Activated naive CD8-positive, alpha-beta T cell treated with anti-CD3 and anti-CD28 coated beads for 36 hours (primary cell): Measurements from ENCODE around the gene PIGO. TPM values are rescaled to one million over a fixed set of nuclear protein-coding genes. Genes with fewer than 3 reads are reported as not detected.

ENCODE experiments used
- DNase-seq: peaks from one replicate; pipeline ENCODE4 v3.0.0; 2021
- H3K27ac Mint-ChIP-seq: one replicate; pipeline ENCODE4 v1.8.0; 2022; ENCODE audit warnings: mild to moderate bottlenecking, moderate library complexity, mixed read lengths
- H3K27me3 Mint-ChIP-seq: one replicate; pipeline ENCODE4 v1.8.0; 2022; ENCODE audit warnings: mild to moderate bottlenecking, mixed read lengths
- H3K36me3 Mint-ChIP-seq: one replicate; pipeline ENCODE4 v1.8.0; 2021; ENCODE audit warnings: mild to moderate bottlenecking, mixed read lengths
- H3K4me1 Mint-ChIP-seq: one replicate; pipeline ENCODE4 v1.8.0; 2021; ENCODE audit warnings: mixed read lengths
- H3K4me3 Mint-ChIP-seq: one replicate; pipeline ENCODE4 v1.8.0; 2022; ENCODE audit warnings: mild to moderate bottlenecking, moderate library complexity, mixed read lengths
- H3K9me3 Mint-ChIP-seq: one replicate; pipeline ENCODE4 v1.8.0; 2022; ENCODE audit warnings: mixed read lengths
- total RNA-seq, 2 experiments: library from RNA; stranded (reverse); gene quantifications; one replicate each; pipeline ENCODE4 v1.2.3, GENCODE V29; 2021

Gene PIGO
- total RNA-seq, 2 experiments from 2014 or later = 24.3 to 25.4 TPM

GRCh38 chr9:35091536-35091935 lies 4.9 kb downstream of the PIGO start:
- Mint-ChIP-seq H3K36me3 (peaks cover 20% of the 10 kb centered on the region), H3K9me3 (no peaks in the 10 kb centered on the region), H3K27ac (no peak overlapping the region), H3K27me3 (no peaks in the 10 kb centered on the region), H3K4me3 (no peak overlapping the region), H3K4me1 (peaks cover 11% of the 10 kb centered on the region)
- no peak for DNase-seq

DNA sequence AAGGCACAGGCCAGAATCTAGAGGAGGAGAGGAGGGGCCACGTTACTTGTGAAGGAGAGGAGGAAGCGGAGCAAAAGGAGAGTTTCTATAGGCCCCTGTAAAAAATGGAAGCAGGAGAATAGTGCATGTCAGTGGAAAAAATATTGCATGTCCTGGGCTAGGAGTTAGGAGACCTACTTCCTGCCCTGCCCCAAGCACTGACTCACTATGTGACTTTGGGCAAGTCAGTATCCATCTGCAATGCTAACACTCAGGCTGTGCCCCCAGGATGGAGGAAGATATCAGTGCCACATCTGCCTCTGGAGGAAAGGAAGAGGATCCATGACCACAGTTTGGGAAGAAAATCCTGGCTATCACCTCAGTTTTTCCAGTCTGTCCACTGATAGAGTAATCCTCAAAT lies 7.0 kb downstream of the PIGO start:
- Mint-ChIP-seq H3K9me3 (no peaks in the 10 kb centered on the region), H3K27me3 (no peaks in the 10 kb centered on the region), H3K27ac (no peak overlapping the region), H3K4me3 (no peak overlapping the region), H3K4me1 (peaks cover under 1% of the 10 kb centered on the region), H3K36me3 (peaks cover 13% of the 10 kb centered on the region)
- no peak for DNase-seq

DNA sequence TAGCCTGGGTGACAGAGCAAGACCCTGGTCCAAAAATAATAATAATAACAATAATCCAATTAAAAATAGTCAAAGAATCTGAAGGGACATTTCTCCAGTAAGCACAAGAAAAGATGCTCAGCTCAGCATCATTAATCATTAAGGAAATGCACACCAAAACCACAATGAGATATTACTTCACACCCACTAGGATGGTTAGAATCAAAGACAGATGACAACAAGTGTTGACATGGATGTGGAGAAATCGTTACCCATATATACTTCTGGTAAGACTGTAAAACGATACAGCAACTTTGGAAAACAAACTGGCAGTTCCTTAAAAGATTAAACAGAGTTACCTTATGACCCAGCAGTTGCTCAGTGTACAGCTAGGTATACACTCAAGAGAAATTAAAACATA lies 11.3 kb downstream of the PIGO start:
- no peaks in the 10 kb centered on the region for H3K9me3 Mint-ChIP-seq
- no peak for DNase-seq
- H3K36me3 Mint-ChIP-seq = peaks cover 9% of the 10 kb centered on the region
- no peaks in the 10 kb centered on the region for H3K27me3 Mint-ChIP-seq
- peaks cover 4% of the 10 kb centered on the region for H3K4me1 Mint-ChIP-seq
- H3K4me3 Mint-ChIP-seq = no peak overlapping the region
- no peak overlapping the region for H3K27ac Mint-ChIP-seq

DNA sequence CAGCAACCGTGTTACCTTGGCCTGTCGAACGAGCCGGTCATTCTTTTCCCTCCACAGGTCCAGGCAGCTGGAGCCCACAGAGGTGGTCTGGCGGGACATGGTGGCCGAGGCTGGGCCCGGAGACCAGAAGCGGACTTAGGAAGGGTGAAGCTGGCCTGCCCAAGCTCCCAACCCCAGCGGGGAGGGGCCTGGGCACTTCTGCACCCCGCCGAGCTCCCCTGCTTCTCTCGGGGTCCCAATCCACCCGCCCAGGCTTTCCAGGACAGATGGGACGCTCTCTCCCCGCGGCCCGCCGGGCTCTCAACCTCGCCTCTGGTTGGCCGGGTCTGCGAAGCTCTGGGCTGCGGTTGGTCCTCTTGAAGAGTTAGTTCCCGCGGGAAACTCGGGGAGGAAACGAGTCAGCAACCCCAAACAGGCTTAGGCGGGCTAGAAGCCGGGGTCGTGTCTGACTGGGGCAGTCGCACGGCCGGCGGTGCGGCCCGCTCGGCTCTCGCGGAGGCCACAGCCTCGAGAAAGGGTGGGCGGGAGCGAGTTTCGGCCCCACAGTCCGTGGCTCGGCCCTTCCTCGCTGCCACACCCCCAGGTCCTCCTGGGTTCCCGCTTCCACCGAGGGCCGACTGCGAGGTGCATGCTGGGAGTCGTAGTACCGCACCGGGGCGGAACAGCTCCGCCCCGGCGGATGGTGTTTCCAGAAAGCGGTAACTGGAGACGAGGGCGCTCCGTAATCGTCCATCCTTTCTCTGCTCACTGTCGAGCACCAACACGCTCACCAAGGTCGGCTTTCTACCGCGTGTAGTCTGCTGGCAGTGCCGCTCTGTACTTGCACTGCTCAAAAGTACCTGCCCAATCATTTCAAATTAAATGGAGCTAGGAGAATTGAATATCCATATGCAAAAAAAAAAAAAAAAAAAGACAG lies 16.7 kb downstream of the PIGO start, which contains the start of gene FANCG:
Gene FANCG, minus strand, starts transcription at position 517 of the 916 bp plus-strand sequence. Its CDS starts 418 bp downstream, at position 99.
- Mint-ChIP-seq H3K4me3 (peak within 1 kb of the TSS; percentile 96), H3K27ac (peak within 1 kb of the TSS; percentile 99), H3K4me1 (peaks cover 18% of the 10 kb centered on the region), H3K36me3 (peaks cover 26% of the 10 kb centered on the region), H3K27me3 (no peaks in the 10 kb centered on the region), H3K9me3 (no peaks in the 10 kb centered on the region)
- peak; percentile 87 for DNase-seq

DNA sequence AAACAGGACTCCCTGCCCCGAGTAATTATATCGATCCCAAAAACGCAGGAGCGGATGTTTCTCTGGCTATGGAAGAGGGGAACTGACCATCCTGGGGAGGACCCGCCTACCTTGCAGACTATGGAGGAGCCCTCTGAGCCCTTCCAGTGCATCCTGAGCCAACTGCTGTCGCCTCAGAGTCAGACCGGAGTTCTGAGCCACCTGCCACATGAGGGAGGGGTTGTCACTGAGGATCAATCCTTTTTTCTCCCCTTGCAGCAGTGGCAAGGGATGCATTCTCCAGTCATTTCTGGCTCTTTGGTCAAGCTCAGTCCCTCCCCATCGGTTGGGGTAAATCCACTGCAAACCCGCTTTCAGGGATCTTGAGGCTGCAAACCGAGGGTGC lies 17.4 kb downstream of the PIGO start:
- peaks cover 18% of the 10 kb centered on the region for H3K4me1 Mint-ChIP-seq
- no peaks in the 10 kb centered on the region for H3K27me3 Mint-ChIP-seq
- no peaks in the 10 kb centered on the region for H3K9me3 Mint-ChIP-seq
- peak overlapping the region; percentile 96 for H3K4me3 Mint-ChIP-seq
- H3K36me3 Mint-ChIP-seq = peaks cover 31% of the 10 kb centered on the region
- DNase-seq = no peak
- H3K27ac Mint-ChIP-seq = peak overlapping the region; percentile 99

GRCh38 chr9:35078066-35078465 lies 18.3 kb downstream of the PIGO start:
- Mint-ChIP-seq H3K27ac (no peak overlapping the region), H3K27me3 (no peaks in the 10 kb centered on the region), H3K9me3 (no peaks in the 10 kb centered on the region), H3K36me3 (peaks cover 39% of the 10 kb centered on the region), H3K4me3 (peak overlapping the region; percentile 96), H3K4me1 (peaks cover 23% of the 10 kb centered on the region)
- no peak for DNase-seq

DNA sequence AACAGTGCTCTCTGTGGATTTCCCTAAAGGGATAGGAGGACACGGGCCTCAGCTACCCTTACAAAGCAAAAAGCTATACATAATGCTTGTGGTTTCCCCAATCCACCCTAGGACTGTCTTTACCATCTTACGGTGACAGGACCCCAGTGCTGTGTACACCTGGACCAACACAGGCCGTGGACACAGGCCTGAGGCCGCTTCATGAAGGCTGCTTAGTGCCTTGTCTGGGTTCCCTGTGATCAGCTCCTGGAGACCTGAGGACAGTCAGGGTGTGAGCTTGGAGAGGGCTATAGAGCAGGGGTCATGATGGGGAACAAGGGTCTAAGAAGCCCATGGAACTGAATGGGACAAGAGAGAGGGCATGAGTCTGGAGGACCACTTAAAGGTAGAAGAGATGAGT lies 19.5 kb downstream of the PIGO start:
- Mint-ChIP-seq H3K4me1 (peaks cover 28% of the 10 kb centered on the region), H3K4me3 (no peak overlapping the region), H3K27me3 (peaks cover 6% of the 10 kb centered on the region), H3K9me3 (no peaks in the 10 kb centered on the region), H3K27ac (no peak overlapping the region), H3K36me3 (peaks cover 42% of the 10 kb centered on the region)
- no peak for DNase-seq

DNA sequence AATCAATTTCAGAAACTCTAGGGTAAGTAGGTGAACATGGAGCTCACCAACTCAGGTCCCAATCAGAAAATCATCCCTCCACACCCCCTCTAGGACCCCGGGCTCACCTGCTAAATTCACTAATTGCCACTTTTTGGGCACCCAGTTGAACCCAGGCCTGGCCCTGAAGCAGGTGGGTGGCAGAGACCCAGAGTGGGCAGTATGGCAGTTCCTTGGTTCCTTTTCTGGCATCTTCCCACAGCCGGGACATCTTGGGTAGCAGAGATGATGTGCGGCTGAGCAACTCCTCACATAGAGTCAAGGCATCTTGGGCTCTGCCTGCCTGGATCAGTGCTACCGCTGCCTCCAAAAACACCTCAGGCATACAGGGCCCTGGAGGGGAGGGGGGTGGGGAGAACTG lies 21.0 kb downstream of the PIGO start:
- no peak overlapping the region for H3K4me3 Mint-ChIP-seq
- no peaks in the 10 kb centered on the region for H3K9me3 Mint-ChIP-seq
- no peak for DNase-seq
- H3K4me1 Mint-ChIP-seq = peaks cover 35% of the 10 kb centered on the region
- H3K36me3 Mint-ChIP-seq = peaks cover 54% of the 10 kb centered on the region
- H3K27ac Mint-ChIP-seq = no peak overlapping the region
- peaks cover 6% of the 10 kb centered on the region for H3K27me3 Mint-ChIP-seq

GRCh38 chr9:35074791-35075190 lies 21.6 kb downstream of the PIGO start:
- DNase-seq = no peak
- no peak overlapping the region for H3K27ac Mint-ChIP-seq
- H3K36me3 Mint-ChIP-seq = peaks cover 58% of the 10 kb centered on the region
- H3K9me3 Mint-ChIP-seq = no peaks in the 10 kb centered on the region
- H3K4me3 Mint-ChIP-seq = no peak overlapping the region
- H3K27me3 Mint-ChIP-seq = peaks cover 6% of the 10 kb centered on the region
- peaks cover 36% of the 10 kb centered on the region for H3K4me1 Mint-ChIP-seq

GRCh38 chr9:35074141-35074540 lies 22.2 kb downstream of the PIGO start:
- H3K9me3 Mint-ChIP-seq = no peaks in the 10 kb centered on the region
- H3K27me3 Mint-ChIP-seq = peaks cover 6% of the 10 kb centered on the region
- DNase-seq = no peak
- no peak overlapping the region for H3K4me3 Mint-ChIP-seq
- peaks cover 61% of the 10 kb centered on the region for H3K36me3 Mint-ChIP-seq
- H3K27ac Mint-ChIP-seq = peak overlapping the region; percentile 44
- H3K4me1 Mint-ChIP-seq = peaks cover 39% of the 10 kb centered on the region

DNA sequence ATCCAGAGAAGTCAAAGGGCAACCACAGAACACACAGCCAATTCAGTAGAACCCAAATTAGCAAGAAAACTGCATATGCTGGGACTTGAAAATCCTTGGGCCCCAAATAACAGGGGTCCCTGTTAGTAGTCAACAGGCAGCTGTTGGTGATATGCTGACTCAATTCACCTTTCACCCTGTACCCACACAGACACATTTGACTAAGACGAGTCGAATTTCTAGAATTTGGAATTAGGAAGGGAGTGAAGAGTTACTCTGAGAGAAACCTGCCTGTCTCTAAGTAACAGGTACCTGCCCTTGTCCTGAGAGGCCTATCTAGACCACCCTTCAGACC lies 23.1 kb downstream of the PIGO start:
- H3K36me3 Mint-ChIP-seq = peaks cover 61% of the 10 kb centered on the region
- H3K4me1 Mint-ChIP-seq = peaks cover 41% of the 10 kb centered on the region
- peak overlapping the region; percentile 93 for H3K4me3 Mint-ChIP-seq
- peak overlapping the region; percentile 95 for H3K27ac Mint-ChIP-seq
- no peaks in the 10 kb centered on the region for H3K9me3 Mint-ChIP-seq
- no peak for DNase-seq
- H3K27me3 Mint-ChIP-seq = peaks cover 6% of the 10 kb centered on the region

DNA sequence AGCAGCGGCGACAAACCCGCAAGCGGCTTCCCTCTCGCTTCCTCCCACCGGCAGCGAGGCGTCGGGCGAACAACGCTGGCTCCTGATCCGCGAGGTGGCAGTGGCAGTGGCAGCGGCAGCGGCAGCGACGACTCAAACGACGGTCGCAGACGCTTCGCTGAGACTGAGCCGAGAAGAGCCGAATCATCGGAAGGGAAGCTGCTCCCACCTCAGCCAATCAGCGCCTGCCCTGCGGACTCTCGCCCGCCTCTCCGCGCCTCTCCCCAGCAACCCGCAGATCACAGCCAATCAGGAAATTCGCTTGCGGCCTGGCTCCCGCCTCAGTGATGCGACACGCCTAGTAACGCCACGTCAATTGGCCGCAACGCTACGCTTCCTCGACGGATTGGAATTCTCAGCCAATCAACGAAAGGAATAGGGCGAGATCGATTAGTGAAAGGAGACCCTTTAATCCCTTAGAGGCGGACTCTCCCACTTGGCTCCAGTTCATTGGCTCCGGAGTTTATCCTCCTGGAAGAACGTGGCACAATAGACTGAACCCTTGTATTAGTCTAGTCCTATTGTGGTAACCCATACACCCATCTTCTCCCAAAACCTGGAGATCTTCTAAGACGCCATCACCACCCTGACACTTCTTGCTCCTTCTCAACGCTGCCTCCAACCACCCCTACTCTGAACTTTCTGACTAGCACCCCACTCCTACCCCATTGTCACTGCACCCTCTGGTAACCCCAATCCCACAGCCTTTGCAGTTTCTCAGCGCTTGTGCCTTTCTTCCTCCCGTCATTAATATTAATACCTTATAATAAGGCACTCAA lies 23.7 kb downstream of the PIGO start, which contains the start of gene VCP:
Gene VCP, minus strand, starts transcription at position 165 of the 818 bp plus-strand sequence. CDS start 272 bp downstream, outside the sequence.
- H3K4me1 Mint-ChIP-seq = peaks cover 40% of the 10 kb centered on the region
- no peaks in the 10 kb centered on the region for H3K9me3 Mint-ChIP-seq
- H3K36me3 Mint-ChIP-seq = peaks cover 61% of the 10 kb centered on the region
- H3K4me3 Mint-ChIP-seq = peak within 1 kb of the TSS; percentile 93
- peak within 1 kb of the TSS; percentile 95 for H3K27ac Mint-ChIP-seq
- peaks cover 6% of the 10 kb centered on the region for H3K27me3 Mint-ChIP-seq
- peak; percentile 97 for DNase-seq

GRCh38 chr9:35071814-35072460 lies 24.5 kb downstream of the PIGO start:
- Mint-ChIP-seq H3K27me3 (peaks cover 6% of the 10 kb centered on the region), H3K9me3 (no peaks in the 10 kb centered on the region), H3K27ac (peak overlapping the region; percentile 95), H3K36me3 (peaks cover 62% of the 10 kb centered on the region), H3K4me3 (peak overlapping the region; percentile 93), H3K4me1 (peaks cover 44% of the 10 kb centered on the region)
- peak; percentile 84 for DNase-seq

DNA sequence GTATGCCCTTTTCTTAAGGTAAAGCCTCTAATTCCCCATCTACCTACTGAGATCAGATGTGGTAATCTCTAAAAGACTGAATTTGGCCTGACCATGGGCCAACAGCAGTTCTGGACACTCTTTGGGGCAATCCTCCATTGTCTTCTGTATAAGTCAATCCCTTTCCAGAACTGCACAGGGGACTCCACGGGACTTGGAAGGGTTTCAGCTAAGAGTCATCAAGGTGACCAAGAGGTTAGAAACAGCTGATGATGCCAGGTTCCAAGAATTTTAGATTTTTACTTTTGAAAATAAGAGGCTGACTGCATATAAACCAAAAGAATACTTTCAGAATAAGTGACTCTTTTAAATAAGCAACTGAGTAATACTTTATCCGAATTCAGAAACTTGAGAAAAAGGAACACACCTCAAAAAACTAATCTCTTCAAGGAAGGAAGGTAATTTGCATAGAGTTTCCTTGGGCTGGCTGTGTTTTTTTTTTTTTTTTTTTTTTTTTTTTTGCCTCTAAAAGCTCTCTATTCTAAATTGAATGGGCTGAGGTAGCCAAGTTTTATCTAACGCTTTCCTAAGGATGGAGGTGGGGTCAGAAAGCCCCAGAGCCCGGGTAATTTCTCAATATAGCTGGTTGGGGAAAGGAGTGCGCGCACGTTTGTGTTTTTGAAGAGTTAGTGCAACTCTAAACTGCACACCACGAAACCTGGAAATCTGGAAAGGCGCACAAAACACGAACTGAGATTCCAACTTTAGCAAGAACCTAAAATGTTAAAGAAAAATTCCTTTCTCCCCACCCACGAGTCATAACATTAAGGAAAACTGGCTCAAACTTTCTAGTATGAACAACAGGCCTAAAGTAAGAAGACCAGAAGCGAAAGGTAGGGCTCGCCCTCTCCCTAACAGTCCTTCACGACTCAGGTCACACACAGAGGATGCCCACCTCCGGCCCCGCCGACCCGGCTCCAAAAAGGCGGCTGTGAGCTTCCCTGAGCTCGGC lies 25.3 kb downstream of the PIGO start:
- Mint-ChIP-seq H3K4me1 (peaks cover 47% of the 10 kb centered on the region), H3K36me3 (peaks cover 66% of the 10 kb centered on the region), H3K9me3 (no peaks in the 10 kb centered on the region), H3K27ac (peak overlapping the region; percentile 95), H3K27me3 (peaks cover 6% of the 10 kb centered on the region), H3K4me3 (peak overlapping the region; percentile 93)
- no peak for DNase-seq
